HepG2 (cell line): Measurements from ENCODE around the gene FN1. TPM values are rescaled to one million over a fixed set of nuclear protein-coding genes. Genes with fewer than 3 reads are reported as not detected.
A peak's percentile ranks its signal among the peaks of the same experiment; 100 is the strongest.

ENCODE experiments used
- CCAR2 ChIP-seq: fragments of 200-400 bp; formaldehyde crosslinking; optimal IDR thresholded peaks from 2 replicates; pipeline ENCODE3; 2018; ENCODE audit warnings: low read depth, mild to moderate bottlenecking, low read length, moderate library complexity
- CENPX ChIP-seq: sonication (generic); formaldehyde crosslinking; IDR thresholded peaks from 2 replicates; pipeline ENCODE4 v1.9.0; 2021; ENCODE audit warnings: mild to moderate bottlenecking, missing genetic modification reagents, moderate library complexity
- CSRNP2 ChIP-seq: sonication (generic); formaldehyde crosslinking; conservative IDR thresholded peaks from 2 replicates; pipeline ENCODE4 v1.8.0; 2022; ENCODE audit warnings: low read depth, missing genetic modification reagents
- ELF1 ChIP-seq: sonication (generic); formaldehyde crosslinking; IDR thresholded peaks from 2 replicates; pipeline ENCODE4 v1.4.0; 2020; ENCODE audit warnings: missing genetic modification reagents
- ESRRA ChIP-seq: sonication (generic); formaldehyde crosslinking; IDR thresholded peaks from 2 replicates; pipeline ENCODE4 v1.5.1; 2020; ENCODE audit warnings: mild to moderate bottlenecking, low read depth, missing genetic modification reagents
- GATAD1 ChIP-seq: IDR thresholded peaks from 2 replicates; pipeline ENCODE4 v1.6.1; 2016; ENCODE audit warnings: missing genetic modification reagents, missing compliant biosample characterization
- IKZF4 ChIP-seq: sonication (generic); formaldehyde crosslinking; IDR thresholded peaks from 2 replicates; pipeline ENCODE4 v1.5.1; 2020; ENCODE audit warnings: borderline replicate concordance, mild to moderate bottlenecking, low read depth, missing genetic modification reagents; ENCODE audit errors: not compliant biosample characterization
- KLF11 ChIP-seq: IDR thresholded peaks from 2 replicates; pipeline ENCODE4 v1.6.1; 2016; ENCODE audit warnings: missing compliant biosample characterization
- MED8 ChIP-seq: sonication (generic); formaldehyde crosslinking; IDR thresholded peaks from 2 replicates; pipeline ENCODE4 v1.8.1; 2023; ENCODE audit warnings: mild to moderate bottlenecking, missing genetic modification reagents; ENCODE audit not compliant: insufficient replicate concordance
- NCOA5 ChIP-seq: sonication (generic); formaldehyde crosslinking; IDR thresholded peaks from 2 replicates; pipeline ENCODE4 v1.4.0; 2020; ENCODE audit warnings: missing genetic modification reagents
- NFE2 ChIP-seq: sonication (generic); formaldehyde crosslinking; IDR thresholded peaks from 2 replicates; pipeline ENCODE4 v1.4.0; 2020; ENCODE audit warnings: missing genetic modification reagents
- NRL ChIP-seq: sonication (generic); formaldehyde crosslinking; IDR thresholded peaks from 2 replicates; pipeline ENCODE4 v1.5.0; 2020; ENCODE audit warnings: missing genetic modification reagents, mild to moderate bottlenecking, moderate library complexity, borderline replicate concordance
- PHF21A ChIP-seq: sonication (generic); formaldehyde crosslinking; IDR thresholded peaks from 2 replicates; pipeline ENCODE4 v1.5.0; 2020; ENCODE audit warnings: mild to moderate bottlenecking, missing genetic modification reagents
- PHF8 ChIP-seq: sonication (generic); formaldehyde crosslinking; IDR thresholded peaks from 2 replicates; pipeline ENCODE4 v1.5.0; 2020; ENCODE audit warnings: missing genetic modification reagents
- SYNCRIP ChIP-seq: fragments of 200-400 bp; formaldehyde crosslinking; IDR thresholded peaks from 2 replicates; pipeline ENCODE4 v1.6.1; 2018; ENCODE audit warnings: mild to moderate bottlenecking, low read depth, low read length; ENCODE audit not compliant: insufficient read depth
- TEF ChIP-seq: sonication (generic); formaldehyde crosslinking; IDR thresholded peaks from 2 replicates; pipeline ENCODE4 v1.5.0; 2020; ENCODE audit warnings: missing genetic modification reagents
- TFDP2 ChIP-seq: sonication (generic); formaldehyde crosslinking; IDR thresholded peaks from 2 replicates; pipeline ENCODE4 v1.4.0; 2020; ENCODE audit warnings: missing genetic modification reagents
- TGIF2 ChIP-seq: IDR thresholded peaks from 2 replicates; pipeline ENCODE4 v1.6.1; 2016; ENCODE audit warnings: control low read depth, missing compliant biosample characterization
- ZNF180 ChIP-seq: sonication (generic); formaldehyde crosslinking; IDR thresholded peaks from 2 replicates; pipeline ENCODE4 v1.4.0; 2020; ENCODE audit warnings: low read depth, missing genetic modification reagents, borderline replicate concordance
- ZNF280B ChIP-seq: sonication (generic); formaldehyde crosslinking; IDR thresholded peaks from 2 replicates; pipeline ENCODE4 v1.5.0; 2020; ENCODE audit warnings: missing genetic modification reagents, mild to moderate bottlenecking, borderline replicate concordance
- ZNF350 ChIP-seq: sonication (generic); formaldehyde crosslinking; IDR thresholded peaks from 2 replicates; pipeline ENCODE4 v1.4.0; 2020; ENCODE audit warnings: mild to moderate bottlenecking, low read depth, missing genetic modification reagents, borderline replicate concordance
- ZNF484 ChIP-seq: sonication (generic); formaldehyde crosslinking; IDR thresholded peaks from 2 replicates; pipeline ENCODE4 v1.5.1; 2020; ENCODE audit warnings: mild to moderate bottlenecking, low read depth, missing genetic modification reagents, borderline replicate concordance
- ZNF547 ChIP-seq: sonication (generic); formaldehyde crosslinking; IDR thresholded peaks from 2 replicates; pipeline ENCODE4 v1.5.1; 2020; ENCODE audit warnings: mild to moderate bottlenecking, missing genetic modification reagents
- ZNF556 ChIP-seq: sonication (generic); formaldehyde crosslinking; IDR thresholded peaks from 2 replicates; pipeline ENCODE4 v1.4.0; 2020; ENCODE audit warnings: mild to moderate bottlenecking, missing genetic modification reagents, borderline replicate concordance
- ZNF75D ChIP-seq: sonication (generic); formaldehyde crosslinking; IDR thresholded peaks from 2 replicates; pipeline ENCODE4 v1.8.1; 2023; ENCODE audit warnings: missing genetic modification reagents, mild to moderate bottlenecking, borderline replicate concordance
- polyA plus RNA-seq, 8 experiments: library from polyadenylated mRNA; depleted of rRNA in 3 of 8; stranded (reverse) in 7 of 8; unstranded in 1 of 8; fragments of >200 nt; fragmentation: Illumina TruSeq in 4 of 8; extraction: Trizol in 4 of 8; gene quantifications; 2 replicates each; pipeline versions ENCODE4 v1.2.1 to v1.2.3, GENCODE V29; 2011 to 2016; ENCODE audit warnings: low read depth in 4 of 8, missing spikeins in 1 of 8, mixed read lengths in 1 of 8; ENCODE audit not compliant: insufficient read depth in 1 of 8
- total RNA-seq, 5 experiments: library from RNA; depleted of rRNA; stranded (reverse); fragments of >200 nt; fragmentation: Illumina TruSeq; extraction: Trizol; gene quantifications; 2 replicates each; pipeline ENCODE4 v1.2.3, GENCODE V29; 2016; ENCODE audit warnings: low read depth in 1 of 5

Gene FN1
- total and polyA plus RNA-seq, 2 of the 13 experiments (the other 11 are each of a cell fraction or from before 2014, with no cell fraction given): 1,847 to 6,471 TPM

GRCh38 chr2:215435870-215436704 is at the start of gene FN1 (continued):
- TF ChIP-seq MED8 (CRISPR knock-in tag): peak; percentile 20
- peak; percentile 43; the same call in 1 of the 2 replicates for TF ChIP-seq ZNF556
- no peak; the same call in 1 of the 2 replicates for TF ChIP-seq PHF21A (CRISPR knock-in tag)
- TF ChIP-seq ZNF484 (CRISPR knock-in tag): no peak
- TF ChIP-seq NFE2: no peak
- no peak for TF ChIP-seq ELF1
- TF ChIP-seq CCAR2: no peak
- TF ChIP-seq IKZF4 (CRISPR knock-in tag): no peak
- TF ChIP-seq CENPX (CRISPR knock-in tag): no peak
- TF ChIP-seq GATAD1 (CRISPR knock-in tag): peak; percentile 74
- TF ChIP-seq TEF (CRISPR knock-in tag): 0 out of 2 replicates have a peak, but pooled peaks have one; percentile 29
- TF ChIP-seq CSRNP2 (CRISPR knock-in tag): 0 out of 2 replicates have a peak, but pooled peaks have one; percentile 55
- TF ChIP-seq ZNF547 (CRISPR knock-in tag): peak; percentile 86; the same call in 1 of the 2 replicates
- no peak; the same call in 1 of the 2 replicates for TF ChIP-seq ZNF280B
- peak; percentile 24; the same call in 1 of the 2 replicates for TF ChIP-seq ZNF350 (CRISPR knock-in tag)
- TF ChIP-seq PHF8 (CRISPR knock-in tag): peak; percentile 72
- TF ChIP-seq TGIF2 (CRISPR knock-in tag): peak; percentile 96
- peak; percentile 83 for TF ChIP-seq TFDP2 (CRISPR knock-in tag)
- peak; percentile 83 for TF ChIP-seq NRL
- TF ChIP-seq ZNF75D (CRISPR knock-in tag): no peak
- TF ChIP-seq ESRRA: no peak
- TF ChIP-seq SYNCRIP: no peak
- TF ChIP-seq NCOA5 (CRISPR knock-in tag): no peak
- peak; percentile 93 for TF ChIP-seq KLF11 (CRISPR knock-in tag)
- no peak for TF ChIP-seq ZNF180 (CRISPR knock-in tag)
